ENCODE data around the gene ASCL2. TPM values are rescaled to one million over a fixed set of nuclear protein-coding genes. Genes with fewer than 3 reads are reported as not detected.

The ASCL2 gene
- total and polyA plus RNA-seq, 12 donors: 0.15 to 2.7 (median 0.25) TPM; not detected in 4

DNA sequence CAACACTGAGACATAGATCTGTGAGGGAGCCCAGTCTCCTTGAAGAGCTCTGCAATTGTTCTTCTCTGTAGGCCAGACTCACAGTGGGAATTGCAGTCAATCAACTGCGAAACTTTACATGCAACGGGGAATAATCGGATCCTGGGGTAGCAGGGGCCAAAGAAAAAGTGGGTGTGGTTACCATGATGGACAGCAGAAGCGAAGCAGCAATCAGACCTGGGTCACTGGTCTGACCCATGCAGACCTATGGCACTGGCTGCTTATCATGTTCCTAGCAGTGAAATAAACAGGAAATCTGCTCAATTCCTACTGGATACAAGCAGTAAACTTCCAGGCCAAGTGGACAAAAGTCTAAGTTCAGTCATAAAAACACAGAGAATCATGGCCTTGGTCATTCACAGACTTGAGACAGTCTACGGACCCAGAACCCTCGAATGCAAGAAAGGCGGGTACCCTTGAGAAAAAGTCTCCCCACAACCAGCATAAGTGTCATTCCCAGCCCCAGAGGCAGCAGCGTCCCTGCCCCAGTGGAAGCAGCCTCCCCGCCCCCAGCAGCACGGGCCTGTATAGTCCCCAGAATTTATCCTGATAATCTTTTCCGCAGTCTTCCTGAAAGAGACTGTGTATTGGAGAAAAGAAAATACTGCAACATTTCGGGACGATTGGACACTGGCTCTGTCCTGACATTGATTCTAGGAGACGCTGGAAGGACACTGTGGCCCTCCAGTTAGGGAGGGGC, 34.6 kb downstream of the ASCL2 start:
- no peaks in the 10 kb centered on the region for H3K27me3 ChIP-seq

DNA sequence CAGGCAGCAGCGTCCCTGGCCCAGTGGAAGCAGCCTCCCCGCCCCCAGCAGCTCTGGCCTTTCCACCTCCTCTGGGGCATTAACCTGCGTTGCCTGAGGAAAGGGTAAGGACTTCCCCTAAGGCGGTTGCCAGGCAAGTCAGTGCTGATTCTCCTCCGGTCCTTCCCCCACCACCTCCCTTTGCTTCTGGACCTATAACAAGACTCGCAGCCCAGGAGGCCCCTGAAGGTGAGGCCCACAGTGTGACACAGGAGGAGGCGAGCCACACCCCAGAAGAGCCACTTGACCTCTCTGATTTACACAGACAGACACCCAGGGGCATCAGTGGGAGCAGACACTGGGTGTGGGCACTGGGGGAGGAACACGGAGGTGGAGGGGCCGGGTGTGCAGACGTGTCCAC, 35.4 kb downstream of the ASCL2 start:
- 62 to 74% methylated on average over 10 of the region's 10 CpGs for WGBS, 2 donors
- Histone ChIP-seq H3K4me3 (no peak overlapping the region), H3K36me3 (no peaks in the 10 kb centered on the region), H3K27ac (no peak overlapping the region), H3K27me3 (peaks cover 0 to 4% (median 0%) of the 10 kb centered on the region in 7 donors), H3K9me3 (peaks cover 0 to 12% (median 0%) of the 10 kb centered on the region in 11 donors), H3K4me1 (no peaks in the 10 kb centered on the region)
- no peak for ATAC-seq
- intact Hi-C loops (cut with DNase I): no loop called here
- TF ChIP-seq CTCF (IDR thresholded peaks at IDR 0.05): no peak
- no peak for DNase-seq

More for the DNA sequence above, 34.6 kb downstream of the ASCL2 start:
- 77 to 82% methylated on average over 14 of the region's 14 CpGs for WGBS, 2 donors
- no peak for TF ChIP-seq CTCF (IDR thresholded peaks at IDR 0.05)
- Histone ChIP-seq H3K9me3 (peaks cover 0 to 10% (median 0%) of the 10 kb centered on the region in 11 donors), H3K4me3 (no peak overlapping the region), H3K36me3 (no peaks in the 10 kb centered on the region), H3K27ac (no peak overlapping the region), H3K4me1 (no peaks in the 10 kb centered on the region)
- ATAC-seq (no peak), DNase-seq (no peak)
- intact Hi-C loops (cut with DNase I): no loop called here

DNA sequence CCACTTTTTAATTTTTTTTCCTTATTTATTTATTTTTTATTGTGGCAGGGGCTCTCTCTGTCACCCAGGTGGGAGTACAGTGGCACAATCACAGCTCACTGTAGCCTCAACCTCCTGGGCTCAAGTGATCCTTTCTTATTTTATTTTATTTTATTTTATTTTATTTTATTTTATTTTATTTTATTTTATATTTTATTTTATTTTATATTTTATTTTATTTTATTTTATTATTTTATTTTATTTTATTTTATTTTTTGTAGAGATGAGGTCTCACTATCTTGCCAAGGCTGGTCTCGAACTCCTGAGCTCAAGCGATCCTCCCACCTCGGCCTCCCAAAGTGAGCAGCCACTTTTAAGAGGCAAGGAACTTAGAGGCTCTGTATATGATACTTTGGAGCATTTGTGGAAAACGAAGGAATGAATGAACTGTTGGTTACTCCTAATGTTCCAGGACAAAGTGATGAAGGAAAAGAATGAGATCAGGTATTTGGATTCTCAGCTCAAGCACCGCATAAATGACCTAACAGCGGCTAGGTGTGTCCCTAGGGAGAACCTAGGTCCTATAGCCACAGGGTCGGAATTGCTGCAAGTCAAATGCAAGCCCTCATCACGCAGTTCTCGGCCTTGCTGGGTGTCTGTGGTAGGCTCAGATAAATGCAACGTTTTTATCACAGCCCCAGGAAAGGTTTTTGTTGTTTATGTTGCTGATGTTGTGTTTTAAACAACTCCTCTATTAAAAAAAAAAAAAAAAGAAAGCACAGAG, 36.5 kb downstream of the ASCL2 start:
- H3K27ac ChIP-seq: no peak overlapping the region
- WGBS, 2 donors: 80 to 88% methylated on average over 10 of the region's 10 CpGs

More for the DNA sequence above, 36.5 kb downstream of the ASCL2 start:
- intact Hi-C loops (cut with DNase I): no loop called here
- ATAC-seq: no peak
- Histone ChIP-seq H3K4me1 (no peaks in the 10 kb centered on the region), H3K36me3 (no peaks in the 10 kb centered on the region), H3K9me3 (peaks cover 0 to 23% (median 0%) of the 10 kb centered on the region in 11 donors), H3K27me3 (peaks cover 0 to 15% (median 0%) of the 10 kb centered on the region in 7 donors), H3K4me3 (no peak overlapping the region)
- TF ChIP-seq CTCF (IDR thresholded peaks at IDR 0.05): no peak
- DNase-seq: no peak
